ENCODE measurements around the gene GPC6.

The GPC6 gene

GRCh38 chr13:93953841-93954240 is 727.2 kb downstream of the GPC6 start:
- no peaks in the 10 kb centered on the region for H3K9me3 ChIP-seq (replicated peaks; ENCODE audit: insufficient read depth, low read length)
- H3K27ac ChIP-seq (ENCODE audit: low read length) = no peak overlapping the region
- no peak overlapping the region for H3K4me2 ChIP-seq (ENCODE audit: low read depth, low read length)
- DNase-seq = no peak
- H3K9ac ChIP-seq (ENCODE audit: low read length) = no peak overlapping the region
- H3F3A ChIP-seq (ENCODE audit: insufficient read depth, low read length) = no peaks in the 10 kb centered on the region
- no peaks in the 10 kb centered on the region for H3K9me2 ChIP-seq (replicated peaks; ENCODE audit: insufficient read depth, low read length)
- TF ChIP-seq EZH2phosphoT487 (IDR thresholded peaks at IDR 0.05; ENCODE audit: low read length) (no peak), EZH2 (optimal IDR thresholded peaks at IDR 0.05; ENCODE audit: low read depth, low read length) (no peak), CTCF (IDR thresholded peaks at IDR 0.05; ENCODE audit: low read length) (no peak)
- H2AFZ ChIP-seq (ENCODE audit: low read length) = no peak overlapping the region
- no peaks in the 10 kb centered on the region for H3K79me2 ChIP-seq (ENCODE audit: low read length)
- no peaks in the 10 kb centered on the region for H3K4me1 ChIP-seq (ENCODE audit: low read length)
- H3K27me3 ChIP-seq (replicated peaks; ENCODE audit: insufficient read depth, low read length) = no peaks in the 10 kb centered on the region; the same call in 1 of the 2 replicates
- no peaks in the 10 kb centered on the region for H4K20me1 ChIP-seq (ENCODE audit: insufficient read depth, low read length)
- H3K36me3 ChIP-seq (replicated peaks; ENCODE audit: insufficient read depth, low read length) = no peaks in the 10 kb centered on the region
- H3K4me3 ChIP-seq (ENCODE audit: low read length) = no peak overlapping the region

- Histone ChIP-seq H3K4me1 (ENCODE audit: low read length) (no peaks in the 10 kb centered on the region), H3K79me2 (ENCODE audit: low read length) (no peaks in the 10 kb centered on the region), H2AFZ (ENCODE audit: low read length) (no peak overlapping the region), H3K9ac (ENCODE audit: low read length) (no peak overlapping the region), H3K4me3 (ENCODE audit: low read length) (no peak overlapping the region), H3K27me3 (replicated peaks; ENCODE audit: insufficient read depth, low read length) (no peaks in the 10 kb centered on the region), H3K4me2 (ENCODE audit: low read depth, low read length) (no peak overlapping the region), H3K9me2 (replicated peaks; ENCODE audit: insufficient read depth, low read length) (no peaks in the 10 kb centered on the region), H3K9me3 (replicated peaks; ENCODE audit: insufficient read depth, low read length) (no peaks in the 10 kb centered on the region), H4K20me1 (ENCODE audit: insufficient read depth, low read length) (no peaks in the 10 kb centered on the region), H3K36me3 (replicated peaks; ENCODE audit: insufficient read depth, low read length) (no peaks in the 10 kb centered on the region), H3K27ac (ENCODE audit: low read length) (no peak overlapping the region), H3F3A (ENCODE audit: insufficient read depth, low read length) (no peaks in the 10 kb centered on the region)
- TF ChIP-seq CTCF (IDR thresholded peaks at IDR 0.05; ENCODE audit: low read length) (no peak), EZH2phosphoT487 (IDR thresholded peaks at IDR 0.05; ENCODE audit: low read length) (no peak), EZH2 (optimal IDR thresholded peaks at IDR 0.05; ENCODE audit: low read depth, low read length) (no peak)
- DNase-seq = no peak
Measured at GRCh38 chr13:93955904-93956303, 729.3 kb downstream of the GPC6 start.

- H2AFZ ChIP-seq (ENCODE audit: low read length) = no peak overlapping the region
- no peaks in the 10 kb centered on the region for H4K20me1 ChIP-seq (ENCODE audit: insufficient read depth, low read length)
- H3K27me3 ChIP-seq (replicated peaks; ENCODE audit: insufficient read depth, low read length) = no peaks in the 10 kb centered on the region
- no peak overlapping the region for H3K4me3 ChIP-seq (ENCODE audit: low read length)
- H3K27ac ChIP-seq (ENCODE audit: low read length) = no peak overlapping the region
- no peak overlapping the region for H3K9ac ChIP-seq (ENCODE audit: low read length)
- H3F3A ChIP-seq (ENCODE audit: insufficient read depth, low read length) = no peaks in the 10 kb centered on the region
- TF ChIP-seq CTCF (IDR thresholded peaks at IDR 0.05; ENCODE audit: low read length) (no peak), EZH2phosphoT487 (IDR thresholded peaks at IDR 0.05; ENCODE audit: low read length) (no peak), EZH2 (optimal IDR thresholded peaks at IDR 0.05; ENCODE audit: low read depth, low read length) (no peak)
- no peaks in the 10 kb centered on the region for H3K9me2 ChIP-seq (replicated peaks; ENCODE audit: insufficient read depth, low read length)
- no peaks in the 10 kb centered on the region for H3K36me3 ChIP-seq (replicated peaks; ENCODE audit: insufficient read depth, low read length)
- no peak for DNase-seq
- no peaks in the 10 kb centered on the region for H3K9me3 ChIP-seq (replicated peaks; ENCODE audit: insufficient read depth, low read length)
- H3K4me2 ChIP-seq (ENCODE audit: low read depth, low read length) = no peak overlapping the region
- H3K4me1 ChIP-seq (ENCODE audit: low read length) = no peaks in the 10 kb centered on the region
- no peaks in the 10 kb centered on the region for H3K79me2 ChIP-seq (ENCODE audit: low read length)
Measured at GRCh38 chr13:93956426-93956825, 729.8 kb downstream of the GPC6 start.
